NCI-H69 (cell line): ENCODE data around the gene METTL25.

ENCODE experiments used
- DNase-seq: peaks from one replicate; lab custom pipeline; 2025; lab: John Stamatoyannopoulos, UW

The METTL25 gene

GRCh38 chr12:82525616-82526015 lies 167.3 kb downstream of the METTL25 start:
- no peak for DNase-seq

- peak; percentile 83 for DNase-seq
Observed at GRCh38 chr12:82527165-82527780, 168.9 kb downstream of the METTL25 start.
